ENCODE measurements around the gene POLR3GL. TPM values are rescaled to one million over a fixed set of nuclear protein-coding genes. Genes with fewer than 3 reads are reported as not detected.

POLR3GL gene
- total RNA-seq, 1 donor = 11.2 TPM

DNA sequence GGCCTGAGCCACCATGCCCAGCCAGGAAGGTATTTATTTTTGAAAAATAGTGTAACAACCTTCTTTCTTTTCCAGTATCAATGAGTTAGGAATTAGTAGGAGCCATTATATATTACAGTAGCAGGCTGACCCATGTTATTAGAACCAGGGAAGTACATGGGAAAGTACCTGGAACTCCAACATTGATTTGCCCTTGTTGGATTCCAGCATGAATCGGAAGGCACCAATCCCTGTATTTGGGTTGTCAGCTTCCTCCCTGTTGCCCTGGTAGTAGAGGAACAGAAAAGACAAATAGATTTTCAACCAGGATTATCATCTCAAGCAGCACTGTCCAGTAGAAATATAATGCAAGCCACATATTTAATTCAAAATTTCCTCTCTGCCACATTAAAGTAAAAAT lies 27.1 kb upstream of the POLR3GL start:
- no peak overlapping the region for H3K4me3 ChIP-seq (ENCODE audit: low read depth, low read length)
- DNase-seq (ENCODE audit: low read depth) = no peak
- TF ChIP-seq, protein P1, sequence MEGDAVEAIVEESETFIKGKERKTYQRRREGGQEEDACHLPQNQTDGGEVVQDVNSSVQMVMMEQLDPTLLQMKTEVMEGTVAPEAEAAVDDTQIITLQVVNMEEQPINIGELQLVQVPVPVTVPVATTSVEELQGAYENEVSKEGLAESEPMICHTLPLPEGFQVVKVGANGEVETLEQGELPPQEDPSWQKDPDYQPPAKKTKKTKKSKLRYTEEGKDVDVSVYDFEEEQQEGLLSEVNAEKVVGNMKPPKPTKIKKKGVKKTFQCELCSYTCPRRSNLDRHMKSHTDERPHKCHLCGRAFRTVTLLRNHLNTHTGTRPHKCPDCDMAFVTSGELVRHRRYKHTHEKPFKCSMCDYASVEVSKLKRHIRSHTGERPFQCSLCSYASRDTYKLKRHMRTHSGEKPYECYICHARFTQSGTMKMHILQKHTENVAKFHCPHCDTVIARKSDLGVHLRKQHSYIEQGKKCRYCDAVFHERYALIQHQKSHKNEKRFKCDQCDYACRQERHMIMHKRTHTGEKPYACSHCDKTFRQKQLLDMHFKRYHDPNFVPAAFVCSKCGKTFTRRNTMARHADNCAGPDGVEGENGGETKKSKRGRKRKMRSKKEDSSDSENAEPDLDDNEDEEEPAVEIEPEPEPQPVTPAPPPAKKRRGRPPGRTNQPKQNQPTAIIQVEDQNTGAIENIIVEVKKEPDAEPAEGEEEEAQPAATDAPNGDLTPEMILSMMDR (IDR thresholded peaks at IDR 0.05; ENCODE audit: insufficient read depth, low read depth, low read length) = no peak

DNA sequence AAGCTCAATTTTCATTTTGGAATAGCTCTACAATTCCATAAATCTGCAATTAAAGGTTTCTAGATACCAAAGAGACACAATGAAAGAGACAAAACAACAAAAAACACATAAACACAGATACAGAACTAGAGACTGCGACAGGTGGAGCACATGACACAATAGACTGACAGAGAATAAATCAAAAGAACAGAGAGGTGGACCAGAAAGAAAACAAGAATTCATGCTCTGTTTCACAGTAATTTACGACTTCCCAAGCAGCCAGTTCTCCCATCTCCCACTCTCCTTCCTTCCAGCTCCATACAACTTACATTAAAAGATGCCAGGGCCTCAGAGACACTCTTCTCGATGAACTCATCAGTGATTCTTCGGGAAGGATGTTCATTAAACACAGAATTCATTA lies 22.1 kb upstream of the POLR3GL start:
- TF ChIP-seq, protein P1 (IDR thresholded peaks at IDR 0.05; ENCODE audit: insufficient read depth, low read depth, low read length) = no peak
- H3K4me3 ChIP-seq (ENCODE audit: low read depth, low read length) = no peak overlapping the region
- no peak for DNase-seq (ENCODE audit: low read depth)

DNA sequence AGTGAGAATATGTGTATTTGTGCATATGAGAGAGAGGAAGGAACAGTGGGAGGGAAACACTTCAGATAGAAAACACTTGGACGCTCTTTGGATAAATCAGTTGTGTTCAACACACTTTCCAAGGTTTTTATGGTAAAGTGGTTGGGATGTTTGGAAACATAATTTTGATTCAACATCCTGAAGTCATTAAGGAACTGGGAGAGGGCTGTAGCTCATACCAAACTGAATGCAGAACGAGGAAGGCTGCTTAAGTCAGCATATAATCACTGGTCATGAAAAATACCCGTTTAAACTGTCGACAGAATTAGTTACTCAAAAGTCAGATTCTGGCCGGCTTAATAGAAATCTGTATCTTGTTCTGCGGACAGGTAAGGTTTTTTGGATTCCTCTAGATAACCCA lies 21.6 kb upstream of the POLR3GL start:
- DNase-seq (ENCODE audit: low read depth) = no peak
- no peak overlapping the region for H3K4me3 ChIP-seq (ENCODE audit: low read depth, low read length)
- TF ChIP-seq, protein P1 (IDR thresholded peaks at IDR 0.05; ENCODE audit: insufficient read depth, low read depth, low read length) = no peak

DNA sequence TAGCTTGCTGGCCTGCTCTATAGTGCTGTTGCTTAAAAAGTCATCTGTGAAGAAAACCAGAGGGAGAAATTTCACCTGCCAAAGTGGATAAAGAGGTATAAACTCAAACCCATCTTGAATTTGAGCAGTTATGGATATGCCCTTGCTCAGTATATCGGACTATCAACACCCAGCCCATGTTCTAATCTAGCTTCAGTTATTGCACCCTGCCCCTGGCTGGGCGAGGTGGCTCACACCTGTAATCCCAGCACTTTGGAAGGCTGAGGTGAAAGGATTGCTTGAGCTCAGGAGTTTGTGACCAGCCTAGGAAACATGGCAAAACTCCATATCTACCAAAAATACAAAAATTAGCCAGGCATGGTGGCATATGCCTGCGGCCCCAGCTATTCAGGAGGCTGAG lies 20.0 kb upstream of the POLR3GL start:
- no peak for DNase-seq (ENCODE audit: low read depth)
- no peak overlapping the region for H3K4me3 ChIP-seq (ENCODE audit: low read depth, low read length)
- TF ChIP-seq, protein P1 (IDR thresholded peaks at IDR 0.05; ENCODE audit: insufficient read depth, low read depth, low read length) = no peak

DNA sequence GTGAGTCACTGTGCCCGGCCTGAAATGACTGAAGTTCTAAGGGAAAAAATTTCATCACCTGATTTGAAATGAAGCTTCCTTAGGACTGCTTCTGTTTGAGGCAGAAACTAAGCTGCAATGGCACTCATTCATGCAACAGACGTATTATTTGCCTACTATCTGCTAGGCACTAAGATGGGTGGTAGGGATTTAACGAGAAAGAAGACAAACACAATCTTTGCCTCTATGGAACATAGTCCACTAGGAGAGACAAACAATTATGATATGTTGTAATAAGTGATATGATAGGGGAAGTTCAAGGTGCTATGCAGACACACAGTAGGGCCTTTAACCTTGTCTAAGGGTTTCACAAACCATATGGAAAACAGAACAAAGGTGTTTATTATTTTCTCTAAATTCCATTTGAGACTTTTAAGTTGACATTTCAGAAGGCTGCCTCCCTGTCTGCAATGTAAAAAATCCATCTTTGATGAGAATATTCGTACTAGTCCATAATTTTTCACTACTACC lies 18.0 kb upstream of the POLR3GL start:
- H3K4me3 ChIP-seq (ENCODE audit: low read depth, low read length) = no peak overlapping the region
- no peak for DNase-seq (ENCODE audit: low read depth)
- TF ChIP-seq, protein P1 (IDR thresholded peaks at IDR 0.05; ENCODE audit: insufficient read depth, low read depth, low read length) = no peak

DNA sequence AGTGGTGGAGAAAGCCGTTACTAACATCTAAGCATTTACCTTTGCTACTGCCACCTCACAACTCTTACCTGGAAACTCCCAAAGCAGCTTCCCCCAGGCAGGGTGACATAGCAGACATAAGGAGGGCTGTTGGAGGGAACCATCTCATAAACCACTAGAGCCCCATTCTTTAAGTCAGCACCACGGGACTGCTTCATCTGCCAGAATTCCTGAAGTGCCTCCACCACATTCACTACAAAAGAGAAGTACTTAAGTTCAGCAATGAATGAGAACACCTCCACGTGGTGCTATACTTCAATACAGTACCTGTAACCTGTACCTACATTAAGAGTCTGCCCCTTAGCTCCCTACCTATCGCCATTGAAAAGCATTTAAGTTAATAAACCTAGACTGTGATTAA lies 16.9 kb upstream of the POLR3GL start:
- no peak overlapping the region for H3K4me3 ChIP-seq (ENCODE audit: low read depth, low read length)
- TF ChIP-seq, protein P1 (IDR thresholded peaks at IDR 0.05; ENCODE audit: insufficient read depth, low read depth, low read length) = no peak
- DNase-seq (ENCODE audit: low read depth) = no peak

DNA sequence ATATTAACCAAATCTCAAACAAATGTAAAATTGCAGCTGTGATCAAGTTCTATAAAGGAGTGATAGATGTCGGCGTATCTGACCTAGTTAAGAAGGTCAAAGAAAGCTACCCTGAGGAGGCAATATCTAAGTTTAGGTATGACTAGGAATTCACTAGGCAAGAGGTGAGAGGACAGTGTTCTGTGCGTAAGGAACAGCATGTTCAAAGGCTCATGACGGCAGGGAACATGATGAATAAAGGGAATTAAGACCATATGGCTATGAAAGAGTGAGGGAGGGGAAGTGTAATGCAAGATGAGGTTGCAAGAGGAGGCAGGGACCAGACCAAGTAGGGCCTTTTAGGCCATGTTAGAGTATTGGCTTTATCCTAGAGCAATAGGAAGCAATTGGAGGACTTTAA lies 15.3 kb upstream of the POLR3GL start:
- TF ChIP-seq, protein P1 (IDR thresholded peaks at IDR 0.05; ENCODE audit: insufficient read depth, low read depth, low read length) = no peak
- H3K4me3 ChIP-seq (ENCODE audit: low read depth, low read length) = no peak overlapping the region
- no peak for DNase-seq (ENCODE audit: low read depth)

Data from fibroblast of villous mesenchyme (primary cell).